Jurkat, Clone E6-1 (cell line): ENCODE results near the gene C3orf20. TPM values are rescaled to one million over a fixed set of nuclear protein-coding genes. Genes with fewer than 3 reads are reported as not detected.

Source experiments
- DNase-seq: peaks from one replicate; pipeline ENCODE4 v3.0.0-alpha.2; 2011; ENCODE audit warnings: low read depth, low spot score
- H3K4me3 ChIP-seq: 2 replicates; pipeline ENCODE4 v1.5.1; 2011; ENCODE audit warnings: mild to moderate bottlenecking, low read length, control low read depth, moderate library complexity
- polyA plus RNA-seq: library from polyadenylated mRNA; unstranded; fragments of >200 nt; gene quantifications from one replicate; pipeline ENCODE4 v1.2.1, GENCODE V29; 2012; ENCODE audit warnings: missing spikeins; ENCODE audit not compliant: insufficient read length, insufficient read depth

Gene C3orf20
- not detected for polyA plus RNA-seq

- H3K4me3 ChIP-seq = no peak within 1 kb of the TSS
- no peak for DNase-seq
Measured at GRCh38 chr3:14674841-14675240, at the start of gene C3orf20. C3orf20 (plus strand) TSS chr3:14675141; CDS start chr3:14682714, 7,573 bp downstream.

GRCh38 chr3:14625443-14625842 lies 49.5 kb upstream of the C3orf20 start:
- DNase-seq = no peak
- H3K4me3 ChIP-seq = no peak overlapping the region

- no peak overlapping the region for H3K4me3 ChIP-seq
- no peak for DNase-seq
Measured at GRCh38 chr3:14627815-14628214, 47.1 kb upstream of the C3orf20 start.

GRCh38 chr3:14628406-14628805 lies 46.5 kb upstream of the C3orf20 start:
- no peak overlapping the region for H3K4me3 ChIP-seq
- DNase-seq = no peak

- no peak overlapping the region for H3K4me3 ChIP-seq
- no peak for DNase-seq
Measured at GRCh38 chr3:14630404-14631100, 44.4 kb upstream of the C3orf20 start.

- no peak for DNase-seq
- H3K4me3 ChIP-seq = no peak overlapping the region
Measured at GRCh38 chr3:14631101-14631497, 43.8 kb upstream of the C3orf20 start.

GRCh38 chr3:14631687-14632441 lies 43.1 kb upstream of the C3orf20 start:
- no peak for DNase-seq

GRCh38 chr3:14632442-14632930 lies 42.5 kb upstream of the C3orf20 start:
- DNase-seq = no peak
- H3K4me3 ChIP-seq = no peak overlapping the region

More at GRCh38 chr3:14631687-14632441, 43.1 kb upstream of the C3orf20 start:
- H3K4me3 ChIP-seq = no peak overlapping the region

GRCh38 chr3:14633417-14633816 lies 41.5 kb upstream of the C3orf20 start:
- no peak overlapping the region for H3K4me3 ChIP-seq
- no peak for DNase-seq

GRCh38 chr3:14633819-14634424 lies 41.0 kb upstream of the C3orf20 start:
- DNase-seq = peak; percentile 69
- no peak overlapping the region for H3K4me3 ChIP-seq

- H3K4me3 ChIP-seq = no peak overlapping the region
- DNase-seq = no peak
Measured at GRCh38 chr3:14634763-14635400, 40.1 kb upstream of the C3orf20 start.

- DNase-seq = no peak
- no peak overlapping the region for H3K4me3 ChIP-seq
Measured at GRCh38 chr3:14636496-14637087, 38.3 kb upstream of the C3orf20 start.

- DNase-seq = no peak
- no peak overlapping the region for H3K4me3 ChIP-seq
Measured at GRCh38 chr3:14640157-14640562, 34.8 kb upstream of the C3orf20 start.

GRCh38 chr3:14640734-14641133 lies 34.2 kb upstream of the C3orf20 start:
- H3K4me3 ChIP-seq = no peak overlapping the region
- DNase-seq = no peak

- H3K4me3 ChIP-seq = no peak overlapping the region
- no peak for DNase-seq
Measured at GRCh38 chr3:14641346-14641745, 33.6 kb upstream of the C3orf20 start.

GRCh38 chr3:14645453-14645852 lies 29.5 kb upstream of the C3orf20 start:
- DNase-seq = no peak

GRCh38 chr3:14646131-14646573 lies 28.8 kb upstream of the C3orf20 start:
- DNase-seq = no peak
- no peak overlapping the region for H3K4me3 ChIP-seq

More at GRCh38 chr3:14645453-14645852, 29.5 kb upstream of the C3orf20 start:
- H3K4me3 ChIP-seq = no peak overlapping the region

GRCh38 chr3:14646589-14647413 lies 28.1 kb upstream of the C3orf20 start:
- DNase-seq = peak; percentile 24
- no peak overlapping the region for H3K4me3 ChIP-seq
